Panc1 (cell line): ENCODE data around the gene KDM5A. TPM values are rescaled to one million over a fixed set of nuclear protein-coding genes. Genes with fewer than 3 reads are reported as not detected.

Experiments used
- ATAC-seq: fragments of 200-7000 bp; cut with Tn5 transposase; 2 replicates; pipeline ENCODE4 v1.9.1; 2020; ENCODE audit warnings: mild to moderate bottlenecking, moderate library complexity
- BruUV-seq: library from RNA; stranded (reverse); fragments of 400-500 nt; replicated peaks from 2 replicates; lab custom pipeline; 2021; lab: Mats Ljungman, UMichigan
- CTCF ChIA-PET: fragments of 300-600 bp; sonication (Branson Sonifier 250); formaldehyde crosslinking; loops from one replicate; lab custom pipeline; 2022; ENCODE audit warnings: antibody characterized with exemption; lab: Charles Lee
- POLR2A ChIA-PET: fragments of 300-600 bp; sonication (Branson Sonifier 250); formaldehyde crosslinking; loops from one replicate; lab custom pipeline; 2022; ENCODE audit warnings: antibody characterized with exemption; lab: Charles Lee
- DNase-seq: peaks from one replicate; pipeline ENCODE4 v3.0.0-alpha.2; 2010; ENCODE audit warnings: low read depth, low spot score
- H3K27ac ChIP-seq: 2 replicates; pipeline ENCODE4 v1.5.1; 2011; ENCODE audit warnings: mild to moderate bottlenecking, low read length, inconsistent platforms
- H3K27me3 ChIP-seq: fragments of 200-500 bp; sonication (Bioruptor generic); 2 replicates; pipeline ENCODE4 v1.6.0; 2014; ENCODE audit warnings: low read length, inconsistent platforms; ENCODE audit not compliant: control insufficient read depth, insufficient read depth
- H3K36me3 ChIP-seq: fragments of 200-500 bp; sonication (Bioruptor generic); 2 replicates; pipeline ENCODE4 v1.5.1; 2014; ENCODE audit warnings: inconsistent platforms, mild to moderate bottlenecking, low read length, moderate library complexity; ENCODE audit not compliant: control insufficient read depth, insufficient read depth
- H3K4me1 ChIP-seq: 2 replicates; pipeline ENCODE4 v1.5.1; 2011; ENCODE audit warnings: inconsistent platforms, mild to moderate bottlenecking, low read length, moderate library complexity; ENCODE audit not compliant: control insufficient read depth, insufficient read depth
- H3K4me3 ChIP-seq, 2 experiments: 2 replicates each; pipeline ENCODE4 v1.5.1; 2011 to 2012; ENCODE audit warnings: low read depth in 2 of 2, low read length in 2 of 2, mild to moderate bottlenecking in 2 of 2, inconsistent platforms in 1 of 2, moderate library complexity in 1 of 2
- H3K9me3 ChIP-seq: fragments of 200-500 bp; sonication (Bioruptor generic); 2 replicates; pipeline ENCODE4 v1.5.1; 2014; ENCODE audit warnings: low read depth, mild to moderate bottlenecking, inconsistent platforms, low read length, moderate library complexity; ENCODE audit not compliant: control insufficient read depth, insufficient read depth
- CTCF ChIP-seq: fragments of 450-650 bp; IDR thresholded peaks from 2 replicates; pipeline ENCODE4 v1.5.1; 2017; ENCODE audit warnings: mild to moderate bottlenecking
- POLR2AphosphoS5 ChIP-seq: IDR thresholded peaks from 2 replicates; pipeline ENCODE4 v1.6.1; 2012; ENCODE audit warnings: mild to moderate bottlenecking, low read depth, low read length, moderate library complexity
- REST ChIP-seq, 2 experiments: IDR thresholded peaks; 2 replicates each; pipeline ENCODE4 v1.6.1; 2011 to 2012; ENCODE audit warnings: low read depth in 2 of 2, control low read depth in 1 of 2, low read length in 1 of 2, mild to moderate bottlenecking in 1 of 2, moderate library complexity in 1 of 2; ENCODE audit not compliant: insufficient read depth in 1 of 2
- SIN3A ChIP-seq: IDR thresholded peaks from 2 replicates; pipeline ENCODE4 v1.6.1; 2012; ENCODE audit warnings: low read depth, mild to moderate bottlenecking, low read length, moderate library complexity, borderline replicate concordance; ENCODE audit not compliant: insufficient read depth
- TCF7L2 ChIP-seq: IDR thresholded peaks from 2 replicates; pipeline ENCODE4 v1.6.1; 2011; ENCODE audit warnings: mild to moderate bottlenecking, low read depth, low read length, inconsistent platforms
- in situ Hi-C: cut with HindIII; loops from 2 replicates; pipeline ENCODE4 v1.10.0; 2016; ENCODE audit warnings: low sequenced_read_pairs, low pct_unique_long_range_greater_than_20kb
- intact Hi-C: fragments of 100-400 bp; cut with micrococcal nuclease; formaldehyde crosslinking; loops from one replicate; pipeline ENCODE4 v1.10.0; 2022; ENCODE audit not compliant: unreplicated experiment
- total RNA-seq: library from RNA; stranded (reverse); gene quantifications from one replicate; pipeline ENCODE4 v1.2.1, GENCODE V29; 2021; ENCODE audit not compliant: unreplicated experiment

The KDM5A gene
- total RNA-seq, 1 experiment from 2014 or later = 49.0 TPM

DNA sequence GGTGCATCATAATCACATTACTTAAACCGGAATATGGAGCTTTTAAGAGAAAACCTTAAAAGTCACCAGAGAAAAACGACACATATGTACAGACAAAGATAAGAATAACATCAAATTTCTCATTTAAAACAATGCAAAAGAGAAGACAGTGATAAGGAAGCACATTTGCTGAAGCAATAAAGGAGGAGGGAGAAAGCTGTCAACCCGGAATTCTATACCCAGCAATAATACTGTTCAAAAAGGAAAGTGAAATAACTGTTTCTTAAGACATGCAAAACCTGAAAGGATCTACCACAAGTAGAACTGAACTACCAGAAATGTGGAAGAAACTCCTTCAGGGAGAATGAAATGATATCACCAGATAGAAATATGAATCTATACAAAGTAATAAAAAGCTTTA is 141.8 kb downstream of the KDM5A start:
- no peak for TF ChIP-seq CTCF
- TF ChIP-seq SIN3A = no peak
- no peak for TF ChIP-seq POLR2AphosphoS5
- TF ChIP-seq REST (IDR thresholded peaks at IDR 0.05; ENCODE audit: insufficient read depth in 1 of 2, low read depth in 2 of 2, low read length in 1 of 2) = no peak
- Histone ChIP-seq H3K27ac (no peak overlapping the region), H3K9me3 (peaks cover 4% of the 10 kb centered on the region; the same call in 1 of the 2 replicates), H3K4me3 (no peak overlapping the region), H3K27me3 (no peaks in the 10 kb centered on the region), H3K36me3 (no peaks in the 10 kb centered on the region), H3K4me1 (no peaks in the 10 kb centered on the region)
- ChIA-PET POLR2A (no interaction called here), CTCF (no interaction called here)
- no TSS peak for BruUV-seq
- in situ Hi-C loops (no loop called here), intact Hi-C loops (no loop called here)
- DNase-seq = no peak
- ATAC-seq = no peak

GRCh38 chr12:243381-243780 is 145.7 kb downstream of the KDM5A start:
- Histone ChIP-seq H3K4me1 (no peaks in the 10 kb centered on the region), H3K4me3 (no peak overlapping the region), H3K36me3 (no peaks in the 10 kb centered on the region), H3K27ac (no peak overlapping the region), H3K9me3 (peaks cover 4% of the 10 kb centered on the region; the same call in 1 of the 2 replicates), H3K27me3 (no peaks in the 10 kb centered on the region)
- no peak for ATAC-seq
- intact Hi-C loops (no loop called here), in situ Hi-C loops (no loop called here)
- CTCF ChIA-PET = no interaction called here
- BruUV-seq = no TSS peak
- no peak for DNase-seq
- POLR2A ChIA-PET = no interaction called here
- TF ChIP-seq CTCF (no peak), TCF7L2 (no peak), SIN3A (no peak), REST (IDR thresholded peaks at IDR 0.05; ENCODE audit: insufficient read depth in 1 of 2, low read depth in 2 of 2, low read length in 1 of 2) (no peak), POLR2AphosphoS5 (no peak)
